Astrocyte (in vitro differentiated cells and primary cell): ENCODE measurements around the gene IFNA21. TPM values are rescaled to one million over a fixed set of nuclear protein-coding genes. Genes with fewer than 3 reads are reported as not detected.
"Not testable (repeated sequence)": the region's sequence is repeated elsewhere in the genome, so short reads cannot be mapped to it uniquely, and the experiment has no call there.

Experiments used
- DNase-seq: peaks from one replicate; pipeline ENCODE4 v3.0.0-alpha.2; 2010; ENCODE audit warnings: low read depth
- FAIRE-seq: peaks from 2 replicates; lab custom pipeline; 2011; peaks lifted over from hg19 to GRCh38; lab: Jason Lieb, UNC
- H2AFZ ChIP-seq: 2 replicates; pipeline ENCODE4 v1.6.0; 2012; ENCODE audit warnings: low read depth, low read length, inconsistent platforms
- H3K27ac ChIP-seq: 2 replicates; pipeline ENCODE4 v1.5.1; 2011; ENCODE audit warnings: low read depth, low read length, inconsistent platforms
- H3K27me3 ChIP-seq: 2 replicates; pipeline ENCODE4 v1.6.0; 2011; ENCODE audit warnings: low read length, inconsistent platforms; ENCODE audit not compliant: insufficient read depth
- H3K36me3 ChIP-seq: 2 replicates; pipeline ENCODE4 v1.5.1; 2011; ENCODE audit warnings: low read length, inconsistent platforms; ENCODE audit not compliant: insufficient read depth
- H3K4me1 ChIP-seq: 2 replicates; pipeline ENCODE4 v1.5.1; 2011; ENCODE audit warnings: low read length, inconsistent platforms; ENCODE audit not compliant: insufficient read depth
- H3K4me2 ChIP-seq: 2 replicates; pipeline ENCODE4 v1.6.0; 2012; ENCODE audit warnings: low read length, inconsistent platforms
- H3K4me3 ChIP-seq: 2 replicates; pipeline ENCODE4 v1.5.1; 2011; ENCODE audit warnings: low read depth, mild to moderate bottlenecking, low read length, inconsistent platforms; ENCODE audit not compliant: insufficient read depth
- H3K79me2 ChIP-seq: 2 replicates; pipeline ENCODE4 v1.6.0; 2012; ENCODE audit warnings: mild to moderate bottlenecking, low read length, inconsistent platforms; ENCODE audit not compliant: insufficient read depth
- H3K9ac ChIP-seq: 2 replicates; pipeline ENCODE4 v1.6.0; 2012; ENCODE audit warnings: mild to moderate bottlenecking, low read length, inconsistent platforms
- H3K9me3 ChIP-seq: 2 replicates; pipeline ENCODE4 v1.5.1; 2012; ENCODE audit warnings: low read depth, mild to moderate bottlenecking, low read length, inconsistent platforms; ENCODE audit not compliant: insufficient read depth
- H4K20me1 ChIP-seq: 2 replicates; pipeline ENCODE4 v1.6.0; 2012; ENCODE audit warnings: low read length, inconsistent platforms; ENCODE audit not compliant: insufficient read depth
- H3K27ac Mint-ChIP-seq: one replicate; pipeline ENCODE4 v1.8.0; 2021; ENCODE audit warnings: mild to moderate bottlenecking, mixed read lengths; ENCODE audit not compliant: unreplicated experiment
- H3K27me3 Mint-ChIP-seq: one replicate; pipeline ENCODE4 v1.8.0; 2021; ENCODE audit warnings: low read depth, mixed read lengths; ENCODE audit not compliant: unreplicated experiment
- H3K36me3 Mint-ChIP-seq: one replicate; pipeline ENCODE4 v1.8.0; 2021; ENCODE audit warnings: low read depth, mixed read lengths; ENCODE audit not compliant: unreplicated experiment
- H3K4me1 Mint-ChIP-seq: one replicate; pipeline ENCODE4 v1.8.0; 2021; ENCODE audit warnings: low read depth, mixed read lengths; ENCODE audit not compliant: unreplicated experiment
- H3K4me3 Mint-ChIP-seq: one replicate; pipeline ENCODE4 v1.8.0; 2021; ENCODE audit warnings: mild to moderate bottlenecking, moderate library complexity, mixed read lengths; ENCODE audit not compliant: unreplicated experiment
- H3K9me3 Mint-ChIP-seq: one replicate; pipeline ENCODE4 v1.8.0; 2021; ENCODE audit warnings: mild to moderate bottlenecking, mixed read lengths; ENCODE audit not compliant: unreplicated experiment
- EZH2 ChIP-seq: IDR thresholded peaks from 2 replicates; pipeline ENCODE4 v1.6.1; 2012; ENCODE audit warnings: mild to moderate bottlenecking, low read length, inconsistent platforms; ENCODE audit not compliant: insufficient read depth
- total RNA-seq: library from RNA; stranded (reverse); gene quantifications from 2 replicates; pipeline ENCODE4 v1.2.1, GENCODE V29; 2021
- TF ChIP-seq, protein P1 (sequence below): IDR thresholded peaks from 2 replicates; pipeline ENCODE4 v1.5.1; 2011; ENCODE audit warnings: low read depth, mild to moderate bottlenecking, inconsistent platforms, low read length, moderate library complexity; ENCODE audit not compliant: insufficient read depth

Gene IFNA21
- total RNA-seq, 1 donor from 2014 or later = not detected

GRCh38 chr9:21141427-21141882 is 25.0 kb downstream of the IFNA21 start, which contains the start of gene IFNW1:
IFNW1 (minus strand) TSS chr9:21141832; CDS start chr9:21141570, 262 bp downstream.
- no peaks in the 10 kb centered on the region for H3K9me3 ChIP-seq
- DNase-seq = no peak
- Mint-ChIP-seq H3K27me3 (no peaks in the 10 kb centered on the region), H3K36me3 (no peaks in the 10 kb centered on the region), H3K9me3 (no peaks in the 10 kb centered on the region), H3K27ac (no peak within 1 kb of the TSS), H3K4me1 (no peaks in the 10 kb centered on the region), H3K4me3 (no peak within 1 kb of the TSS)
- TF ChIP-seq EZH2 = no peak
- TF ChIP-seq, protein P1, sequence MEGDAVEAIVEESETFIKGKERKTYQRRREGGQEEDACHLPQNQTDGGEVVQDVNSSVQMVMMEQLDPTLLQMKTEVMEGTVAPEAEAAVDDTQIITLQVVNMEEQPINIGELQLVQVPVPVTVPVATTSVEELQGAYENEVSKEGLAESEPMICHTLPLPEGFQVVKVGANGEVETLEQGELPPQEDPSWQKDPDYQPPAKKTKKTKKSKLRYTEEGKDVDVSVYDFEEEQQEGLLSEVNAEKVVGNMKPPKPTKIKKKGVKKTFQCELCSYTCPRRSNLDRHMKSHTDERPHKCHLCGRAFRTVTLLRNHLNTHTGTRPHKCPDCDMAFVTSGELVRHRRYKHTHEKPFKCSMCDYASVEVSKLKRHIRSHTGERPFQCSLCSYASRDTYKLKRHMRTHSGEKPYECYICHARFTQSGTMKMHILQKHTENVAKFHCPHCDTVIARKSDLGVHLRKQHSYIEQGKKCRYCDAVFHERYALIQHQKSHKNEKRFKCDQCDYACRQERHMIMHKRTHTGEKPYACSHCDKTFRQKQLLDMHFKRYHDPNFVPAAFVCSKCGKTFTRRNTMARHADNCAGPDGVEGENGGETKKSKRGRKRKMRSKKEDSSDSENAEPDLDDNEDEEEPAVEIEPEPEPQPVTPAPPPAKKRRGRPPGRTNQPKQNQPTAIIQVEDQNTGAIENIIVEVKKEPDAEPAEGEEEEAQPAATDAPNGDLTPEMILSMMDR = no peak
- H3K9ac ChIP-seq = no peak within 1 kb of the TSS
- H3K79me2 ChIP-seq = no peaks in the 10 kb centered on the region
- H3K4me1 ChIP-seq = no peaks in the 10 kb centered on the region
- no peaks in the 10 kb centered on the region for H4K20me1 ChIP-seq
- no peak within 1 kb of the TSS for H3K27ac ChIP-seq
- H3K4me3 ChIP-seq = no peak within 1 kb of the TSS
- no peaks in the 10 kb centered on the region for H3K36me3 ChIP-seq
- FAIRE-seq = no peak
- no peaks in the 10 kb centered on the region for H3K27me3 ChIP-seq
- H2AFZ ChIP-seq = no peak within 1 kb of the TSS
- H3K4me2 ChIP-seq = no peak within 1 kb of the TSS

GRCh38 chr9:21137020-21137419 is 29.4 kb downstream of the IFNA21 start:
- Histone ChIP-seq H2AFZ (no peak overlapping the region), H3K36me3 (no peaks in the 10 kb centered on the region), H3K27ac (no peak overlapping the region), H4K20me1 (no peaks in the 10 kb centered on the region), H3K9ac (no peak overlapping the region), H3K4me3 (no peak overlapping the region), H3K79me2 (no peaks in the 10 kb centered on the region), H3K4me2 (no peak overlapping the region), H3K4me1 (no peaks in the 10 kb centered on the region), H3K9me3 (no peaks in the 10 kb centered on the region), H3K27me3 (no peaks in the 10 kb centered on the region)
- H3K27ac Mint-ChIP-seq = no peak overlapping the region
- FAIRE-seq (no peak), DNase-seq (no peak)
- no peak overlapping the region for H3K4me3 Mint-ChIP-seq
- H3K4me1 Mint-ChIP-seq = no peaks in the 10 kb centered on the region
- TF ChIP-seq EZH2 = no peak
- TF ChIP-seq, protein P1 = no peak
- no peaks in the 10 kb centered on the region for H3K9me3 Mint-ChIP-seq
- H3K36me3 Mint-ChIP-seq = no peaks in the 10 kb centered on the region
- H3K27me3 Mint-ChIP-seq = peaks cover 11% of the 10 kb centered on the region

GRCh38 chr9:21135736-21136135 is 30.7 kb downstream of the IFNA21 start:
- Mint-ChIP-seq H3K4me1 (no peaks in the 10 kb centered on the region), H3K27ac (no peak overlapping the region), H3K36me3 (no peaks in the 10 kb centered on the region), H3K27me3 (peaks cover 11% of the 10 kb centered on the region), H3K9me3 (no peaks in the 10 kb centered on the region), H3K4me3 (no peak overlapping the region)
- Histone ChIP-seq H3K27ac (no peak overlapping the region), H2AFZ (no peak overlapping the region), H3K27me3 (no peaks in the 10 kb centered on the region), H3K4me1 (no peaks in the 10 kb centered on the region), H3K79me2 (no peaks in the 10 kb centered on the region), H3K4me3 (no peak overlapping the region), H3K4me2 (no peak overlapping the region), H3K9me3 (no peaks in the 10 kb centered on the region), H3K36me3 (no peaks in the 10 kb centered on the region), H3K9ac (no peak overlapping the region), H4K20me1 (no peaks in the 10 kb centered on the region)
- TF ChIP-seq EZH2 = no peak
- TF ChIP-seq, protein P1 = no peak
- DNase-seq (no peak), FAIRE-seq (no peak)

DNA sequence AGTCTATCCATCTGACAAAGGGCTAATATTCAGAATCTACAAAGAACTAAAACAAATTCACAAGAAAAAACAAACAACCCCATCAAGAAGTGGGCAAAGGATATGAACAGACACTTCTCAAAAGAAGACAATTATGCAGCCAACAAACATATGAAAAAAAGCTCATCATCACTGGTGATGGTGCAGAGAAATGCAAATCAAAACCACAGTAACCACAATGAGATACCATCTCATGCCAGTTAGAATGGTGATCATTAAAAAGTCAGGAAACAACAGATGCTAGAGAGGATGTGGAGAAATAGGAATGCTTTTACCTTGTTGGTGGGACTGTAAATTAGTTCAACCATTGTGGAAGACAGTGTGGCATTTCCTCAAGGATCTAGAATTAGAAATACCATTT is 38.3 kb downstream of the IFNA21 start:
- H3K36me3 Mint-ChIP-seq, H3K4me2 ChIP-seq, H3K4me3 Mint-ChIP-seq, H3K4me1 Mint-ChIP-seq, H3K36me3 ChIP-seq, H3K4me1 ChIP-seq, H3K9ac ChIP-seq, H2AFZ ChIP-seq, FAIRE-seq, H3K79me2 ChIP-seq, H3K4me3 ChIP-seq, H3K27ac ChIP-seq, DNase-seq, H3K27ac Mint-ChIP-seq, H3K27me3 ChIP-seq, H4K20me1 ChIP-seq, H3K27me3 Mint-ChIP-seq, H3K9me3 ChIP-seq: not testable (repeated sequence)
- H3K9me3 Mint-ChIP-seq = peaks cover 11% of the 10 kb centered on the region
